ENCODE results near the gene SCN7A.
A peak's percentile ranks its signal among the peaks of the same experiment; 100 is the strongest.
"Not testable (repeated sequence)": the region's sequence is repeated elsewhere in the genome, so short reads cannot be mapped to it uniquely, and the experiment has no call there.

SCN7A gene

DNA sequence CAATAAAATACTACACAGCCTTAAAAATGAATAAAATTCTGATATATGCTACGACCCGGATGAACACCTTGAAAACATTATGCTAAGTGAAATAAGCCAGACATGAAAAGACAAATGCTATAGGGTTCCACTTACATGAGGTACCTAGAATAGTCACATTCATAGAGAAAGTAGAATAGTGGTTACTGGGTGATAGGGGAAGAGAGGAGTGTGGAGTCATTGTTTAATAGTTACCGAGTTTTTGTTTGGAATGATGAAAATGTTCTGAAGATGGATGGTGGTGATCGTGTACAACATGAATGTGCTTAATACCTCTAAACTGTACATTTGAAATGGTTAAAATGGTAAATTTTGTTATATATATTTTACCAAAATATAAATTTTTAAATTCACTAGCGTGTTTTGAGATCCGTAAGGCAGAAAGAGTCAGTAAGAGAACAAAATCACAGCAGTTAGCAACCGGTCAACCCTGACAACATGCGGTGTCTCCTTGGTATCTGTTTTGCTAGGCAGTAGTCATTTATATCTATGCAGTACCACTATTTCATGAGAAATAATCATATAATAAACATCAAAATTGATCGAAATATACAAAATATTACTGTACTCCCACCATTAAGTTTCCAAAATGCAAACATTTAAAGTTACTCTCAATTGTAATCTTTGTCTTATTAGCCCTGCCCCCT, 129.4 kb downstream of the SCN7A start:
- H3K4me3 ChIP-seq (ENCODE audit: low read depth, low read length) = no peak overlapping the region
- H3K27me3 ChIP-seq (replicated peaks) = no peaks in the 10 kb centered on the region
- in situ Hi-C loops (cut with HindIII; ENCODE audit: low pct_ligation_motif_present, low sequenced_read_pairs) = no loop called here
- TF ChIP-seq, protein P1, sequence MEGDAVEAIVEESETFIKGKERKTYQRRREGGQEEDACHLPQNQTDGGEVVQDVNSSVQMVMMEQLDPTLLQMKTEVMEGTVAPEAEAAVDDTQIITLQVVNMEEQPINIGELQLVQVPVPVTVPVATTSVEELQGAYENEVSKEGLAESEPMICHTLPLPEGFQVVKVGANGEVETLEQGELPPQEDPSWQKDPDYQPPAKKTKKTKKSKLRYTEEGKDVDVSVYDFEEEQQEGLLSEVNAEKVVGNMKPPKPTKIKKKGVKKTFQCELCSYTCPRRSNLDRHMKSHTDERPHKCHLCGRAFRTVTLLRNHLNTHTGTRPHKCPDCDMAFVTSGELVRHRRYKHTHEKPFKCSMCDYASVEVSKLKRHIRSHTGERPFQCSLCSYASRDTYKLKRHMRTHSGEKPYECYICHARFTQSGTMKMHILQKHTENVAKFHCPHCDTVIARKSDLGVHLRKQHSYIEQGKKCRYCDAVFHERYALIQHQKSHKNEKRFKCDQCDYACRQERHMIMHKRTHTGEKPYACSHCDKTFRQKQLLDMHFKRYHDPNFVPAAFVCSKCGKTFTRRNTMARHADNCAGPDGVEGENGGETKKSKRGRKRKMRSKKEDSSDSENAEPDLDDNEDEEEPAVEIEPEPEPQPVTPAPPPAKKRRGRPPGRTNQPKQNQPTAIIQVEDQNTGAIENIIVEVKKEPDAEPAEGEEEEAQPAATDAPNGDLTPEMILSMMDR (IDR thresholded peaks at IDR 0.05; ENCODE audit: low read depth, low read length, missing control alignments) = no peak
- DNase-seq = no peak
- H3K36me3 ChIP-seq (replicated peaks) = no peaks in the 10 kb centered on the region
- no peak overlapping the region for H3K27ac ChIP-seq

DNA sequence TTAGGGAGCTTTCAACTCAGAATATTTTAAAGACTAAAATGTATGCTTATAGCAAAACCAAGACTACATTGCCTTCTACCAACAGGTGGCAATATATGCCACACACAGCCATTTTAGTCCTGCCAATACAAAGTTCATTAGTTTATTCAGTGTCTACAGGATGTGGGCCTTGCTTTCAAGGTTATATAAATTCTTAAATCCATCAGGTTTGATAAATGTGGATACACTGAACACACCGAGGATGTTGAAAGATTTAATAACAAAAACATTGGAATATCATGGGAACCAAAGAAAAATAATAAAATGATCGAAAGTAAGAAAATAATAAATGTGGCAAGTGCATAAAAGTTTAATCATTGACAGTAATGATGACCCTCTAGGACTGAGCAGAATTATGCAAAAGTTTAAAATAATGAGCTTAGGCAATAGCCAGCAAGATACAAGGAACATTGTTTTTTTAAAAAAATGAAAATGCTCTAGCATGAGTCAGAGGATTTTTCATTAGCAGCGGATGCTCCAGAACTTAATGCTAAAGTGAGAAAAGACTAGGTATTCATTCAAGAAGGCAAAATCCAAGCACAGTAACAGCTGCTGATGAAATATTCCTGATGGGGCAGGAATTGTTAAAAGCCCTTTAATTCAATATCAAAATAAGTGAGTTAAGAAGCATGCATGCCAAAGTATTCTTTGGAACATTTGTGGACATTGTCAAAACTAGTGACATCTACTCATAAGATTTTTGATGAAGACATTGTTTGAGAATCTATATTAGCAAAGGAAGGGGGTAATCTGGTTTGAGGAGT, 132.5 kb downstream of the SCN7A start:
- no peaks in the 10 kb centered on the region for H3K36me3 ChIP-seq (replicated peaks)
- H3K27me3 ChIP-seq (replicated peaks) = no peaks in the 10 kb centered on the region
- no peak overlapping the region for H3K4me3 ChIP-seq (ENCODE audit: low read depth, low read length)
- peak; percentile 29 for DNase-seq
- in situ Hi-C loops (cut with HindIII; ENCODE audit: low pct_ligation_motif_present, low sequenced_read_pairs) = no loop called here
- H3K27ac ChIP-seq = peak overlapping the region; percentile 17
- TF ChIP-seq, protein P1 (IDR thresholded peaks at IDR 0.05; ENCODE audit: low read depth, low read length, missing control alignments) = peak; percentile 60

DNA sequence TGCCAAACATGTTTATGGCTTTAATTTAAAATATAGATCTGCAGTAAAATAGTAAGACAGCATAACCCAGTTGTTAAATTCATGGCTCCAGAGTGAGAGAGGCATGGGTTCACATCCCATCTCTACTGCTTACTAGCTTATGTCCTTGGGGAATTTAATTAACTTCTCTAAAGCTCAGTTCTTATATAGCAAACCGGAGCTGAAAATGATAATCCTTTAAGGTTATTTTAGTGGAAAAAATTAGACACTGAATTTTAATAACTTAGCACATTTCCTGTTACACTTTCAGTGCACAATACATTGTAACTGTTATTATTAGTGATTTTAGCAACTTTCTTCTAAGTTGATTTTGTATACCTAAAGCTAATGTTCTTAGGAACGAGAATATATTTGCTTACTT, 133.1 kb downstream of the SCN7A start:
- Histone ChIP-seq H3K36me3 (replicated peaks) (no peaks in the 10 kb centered on the region), H3K27ac (no peak overlapping the region), H3K27me3 (replicated peaks) (no peaks in the 10 kb centered on the region), H3K4me3 (ENCODE audit: low read depth, low read length) (no peak overlapping the region)
- no peak for DNase-seq
- in situ Hi-C loops (cut with HindIII; ENCODE audit: low pct_ligation_motif_present, low sequenced_read_pairs) = no loop called here
- TF ChIP-seq, protein P1 (IDR thresholded peaks at IDR 0.05; ENCODE audit: low read depth, low read length, missing control alignments) = no peak

- in situ Hi-C loops (cut with HindIII; ENCODE audit: low pct_ligation_motif_present, low sequenced_read_pairs) = no loop called here
Observed at GRCh38 chr2:166360426-166360825, 133.6 kb downstream of the SCN7A start.

GRCh38 chr2:166357950-166358321, 136.1 kb downstream of the SCN7A start:
- H3K4me3 ChIP-seq (ENCODE audit: low read depth, low read length); DNase-seq; H3K27me3 ChIP-seq (replicated peaks); in situ Hi-C loops (cut with HindIII; ENCODE audit: low pct_ligation_motif_present, low sequenced_read_pairs); H3K27ac ChIP-seq; H3K36me3 ChIP-seq (replicated peaks): not testable (repeated sequence)

More at GRCh38 chr2:166360426-166360825, 133.6 kb downstream of the SCN7A start:
- H3K4me3 ChIP-seq (ENCODE audit: low read depth, low read length) = no peak overlapping the region
- no peak for DNase-seq
- H3K27me3 ChIP-seq (replicated peaks) = no peaks in the 10 kb centered on the region
- TF ChIP-seq, protein P1 (IDR thresholded peaks at IDR 0.05; ENCODE audit: low read depth, low read length, missing control alignments) = no peak
- no peaks in the 10 kb centered on the region for H3K36me3 ChIP-seq (replicated peaks)
- H3K27ac ChIP-seq = no peak overlapping the region

GRCh38 chr2:166357068-166357949, 136.7 kb downstream of the SCN7A start:
- Histone ChIP-seq H3K27ac (no peak overlapping the region), H3K27me3 (replicated peaks) (no peaks in the 10 kb centered on the region), H3K36me3 (replicated peaks) (no peaks in the 10 kb centered on the region), H3K4me3 (ENCODE audit: low read depth, low read length) (no peak overlapping the region)
- TF ChIP-seq, protein P1 (IDR thresholded peaks at IDR 0.05; ENCODE audit: low read depth, low read length, missing control alignments) = no peak
- no peak for DNase-seq
- in situ Hi-C loops (cut with HindIII; ENCODE audit: low pct_ligation_motif_present, low sequenced_read_pairs) = no loop called here
